HepG2 (cell line): ENCODE measurements around the gene RASSF6. TPM values are rescaled to one million over a fixed set of nuclear protein-coding genes. Genes with fewer than 3 reads are reported as not detected.

Experiments used
- ATAC-seq: fragments of 200-7000 bp; cut with Tn5 transposase; 3 replicates; pipeline ENCODE4 v1.9.1; 2020; ENCODE audit warnings: mild to moderate bottlenecking, moderate library complexity
- BruUV-seq: library from RNA; stranded (reverse); fragments of 400-500 nt; replicated peaks from 2 replicates; lab custom pipeline; 2021; lab: Mats Ljungman, UMichigan
- CTCF ChIA-PET: fragments of 300-600 bp; formaldehyde crosslinking; extraction: SDS; loops from one replicate; lab custom pipeline; 2021; ENCODE audit warnings: low total read pairs, inconsistent platforms, low intra/inter-chr PET ratio; lab: Yijun Ruan, JAX
- POLR2A ChIA-PET: fragments of 350-600 bp; sonication (Branson Sonifier 250); formaldehyde crosslinking; loops from one replicate; lab custom pipeline; 2020; ENCODE audit warnings: antibody characterized with exemption, inconsistent platforms; lab: Yijun Ruan, JAX
- DNase-seq: peaks from one replicate; pipeline ENCODE4 v3.0.0-alpha.2; 2015; ENCODE audit warnings: low spot score
- FAIRE-seq: peaks from 3 replicates; lab custom pipeline; 2011; peaks lifted over from hg19 to GRCh38; lab: Jason Lieb, UNC
- H2AFZ ChIP-seq: one replicate; pipeline ENCODE4 v1.6.1; 2011; ENCODE audit warnings: low read length, inconsistent platforms
- H3K27ac ChIP-seq: fragments of 300-600 bp; 3 replicates; pipeline ENCODE4 v1.8.0; 2011; ENCODE audit warnings: mixed run types, mild to moderate bottlenecking, mixed read lengths, low read length, inconsistent platforms; ENCODE audit not compliant: insufficient read depth; ENCODE audit errors: extremely low read length
- H3K27me3 ChIP-seq, 2 experiments: fragments of 200-600 bp in 1 of 2; 2 replicates in 1 of 2; 3 replicates in 1 of 2; pipeline versions ENCODE4 v1.6.0 to v1.8.0; 2011; ENCODE audit warnings: low read length in 2 of 2, mild to moderate bottlenecking in 2 of 2, moderate library complexity in 2 of 2, inconsistent platforms in 1 of 2; ENCODE audit not compliant: insufficient read depth in 2 of 2, control insufficient read depth in 1 of 2
- H3K36me3 ChIP-seq, 2 experiments: fragments of 200-600 bp in 1 of 2; replicated peaks in 1 of 2; 2 replicates in 1 of 2; 3 replicates in 1 of 2; pipeline versions ENCODE4 v1.5.1 to v1.8.0; 2011; ENCODE audit warnings: low read length in 2 of 2, inconsistent platforms in 1 of 2; ENCODE audit not compliant: insufficient read depth in 2 of 2, control insufficient read depth in 1 of 2
- H3K4me1 ChIP-seq: 2 replicates; pipeline ENCODE4 v1.5.1; 2012; ENCODE audit warnings: low read length, inconsistent platforms; ENCODE audit not compliant: insufficient read depth
- H3K4me2 ChIP-seq: 2 replicates; pipeline ENCODE4 v1.6.0; 2011; ENCODE audit warnings: low read depth, low read length, inconsistent platforms
- H3K4me3 ChIP-seq, 3 experiments: fragments of 200-600 bp in 1 of 3; sonication (generic), shearing (Covaris generic) in 1 of 3; replicated peaks in 1 of 3; 2 replicates each; pipeline ENCODE4 v1.5.1; 2011 to 2016; ENCODE audit warnings: low read length in 3 of 3, inconsistent platforms in 2 of 3, low read depth in 2 of 3, mild to moderate bottlenecking in 2 of 3, control low read depth in 1 of 3, mixed read lengths in 1 of 3; ENCODE audit not compliant: insufficient read depth in 1 of 3
- H3K79me2 ChIP-seq: one replicate; pipeline ENCODE4 v1.6.1; 2011; ENCODE audit warnings: low read length, inconsistent platforms; ENCODE audit not compliant: insufficient read depth
- H3K9ac ChIP-seq: 2 replicates; pipeline ENCODE4 v1.6.0; 2011; ENCODE audit warnings: mild to moderate bottlenecking, low read depth, low read length, inconsistent platforms; ENCODE audit not compliant: insufficient read depth
- H3K9me3 ChIP-seq: 2 replicates; pipeline ENCODE4 v1.5.1; 2012; ENCODE audit warnings: mild to moderate bottlenecking, low read length
- H4K20me1 ChIP-seq: 2 replicates; pipeline ENCODE4 v1.6.0; 2011; ENCODE audit warnings: inconsistent platforms, mild to moderate bottlenecking, low read length, moderate library complexity; ENCODE audit not compliant: insufficient read depth
- E2F5 ChIP-seq: sonication (generic); formaldehyde crosslinking; conservative IDR thresholded peaks from 2 replicates; pipeline ENCODE4 v1.4.0; 2020; ENCODE audit warnings: missing genetic modification reagents
- THAP7 ChIP-seq: sonication (generic); formaldehyde crosslinking; IDR thresholded peaks from 2 replicates; pipeline ENCODE4 v1.8.1; 2023; ENCODE audit warnings: mild to moderate bottlenecking, missing genetic modification reagents
- ZNF451 ChIP-seq: sonication (generic); formaldehyde crosslinking; IDR thresholded peaks from 2 replicates; pipeline ENCODE4 v1.5.0; 2020; ENCODE audit warnings: mild to moderate bottlenecking, missing genetic modification reagents
- ZNF766 ChIP-seq: sonication (generic); formaldehyde crosslinking; IDR thresholded peaks from 2 replicates; pipeline ENCODE4 v1.5.0; 2020; ENCODE audit warnings: missing genetic modification reagents, borderline replicate concordance
- ZNF816 ChIP-seq: sonication (generic); formaldehyde crosslinking; IDR thresholded peaks from 2 replicates; pipeline ENCODE4 v1.8.0; 2022; ENCODE audit warnings: missing genetic modification reagents, mild to moderate bottlenecking, borderline replicate concordance
- ZZZ3 ChIP-seq: sonication (generic); formaldehyde crosslinking; IDR thresholded peaks from 2 replicates; pipeline ENCODE4 v1.4.0; 2020; ENCODE audit warnings: missing genetic modification reagents, mild to moderate bottlenecking, borderline replicate concordance
- WGBS: methylation state at CpG from one replicate; pipeline ENCODE4 v1.1.6; 2017; ENCODE audit warnings: low lambda C conversion rate; 5-methylcytosine and 5-hydroxymethylcytosine counted together
- in situ Hi-C: cut with HindIII; loops from 2 replicates; pipeline ENCODE4 v1.10.0; 2017; ENCODE audit warnings: low pct_unique_long_range_greater_than_20kb; ENCODE audit not compliant: extremely low pct_ligation_motif_present
- intact Hi-C: fragments of 100-400 bp; cut with micrococcal nuclease; formaldehyde crosslinking; loops from one replicate; pipeline ENCODE4 v1.10.0; 2022; ENCODE audit not compliant: unreplicated experiment
- polyA plus RNA-seq, 8 experiments: library from polyadenylated mRNA; depleted of rRNA in 3 of 8; stranded (reverse) in 7 of 8; unstranded in 1 of 8; fragments of >200 nt; fragmentation: Illumina TruSeq in 4 of 8; extraction: Trizol in 4 of 8; gene quantifications; 2 replicates each; pipeline versions ENCODE4 v1.2.1 to v1.2.3, GENCODE V29; 2011 to 2016; ENCODE audit warnings: low read depth in 4 of 8, missing spikeins in 1 of 8, mixed read lengths in 1 of 8; ENCODE audit not compliant: insufficient read depth in 1 of 8
- total RNA-seq, 5 experiments: library from RNA; depleted of rRNA; stranded (reverse); fragments of >200 nt; fragmentation: Illumina TruSeq; extraction: Trizol; gene quantifications; 2 replicates each; pipeline ENCODE4 v1.2.3, GENCODE V29; 2016; ENCODE audit warnings: low read depth in 1 of 5

Gene RASSF6
- total and polyA plus RNA-seq, 2 of the 13 experiments (the other 11 are each of a cell fraction or from before 2014, with no cell fraction given), result 0.03 to 0.11 TPM

GRCh38 chr4:73589887-73590801 lies 30.1 kb downstream of the RASSF6 start:
- no peaks in the 10 kb centered on the region for H3K36me3 ChIP-seq
- no peak for DNase-seq
- no peak overlapping the region for H3K4me3 ChIP-seq
- 66% methylated on average over 5 of the region's 5 CpGs for WGBS
- no peak overlapping the region for H3K27ac ChIP-seq
- no peak overlapping the region for H2AFZ ChIP-seq
- H3K4me1 ChIP-seq, result peaks cover 14% of the 10 kb centered on the region
- H3K27me3 ChIP-seq, result no peaks in the 10 kb centered on the region
- CTCF ChIA-PET, result interaction anchor here (1.3 kb wide), 1 partner anchor 63 kb away, joined by 3 read pairs; no protein-coding TSS in a partner anchor
- peak; percentile 8 for FAIRE-seq
- no peak for TF ChIP-seq ZZZ3 (CRISPR knock-in tag)
- no peak for TF ChIP-seq E2F5 (CRISPR knock-in tag)
- no peak for TF ChIP-seq ZNF766
- TF ChIP-seq ZNF816 (CRISPR knock-in tag), result no peak
- no peak for TF ChIP-seq THAP7 (CRISPR knock-in tag)
- TF ChIP-seq ZNF451, result no peak
- TF ChIP-seq, all 625 proteins: peak for 0
- H3K9me3 ChIP-seq, result no peaks in the 10 kb centered on the region
- POLR2A ChIA-PET, result no interaction called here
- no peak overlapping the region for H3K9ac ChIP-seq
- intact Hi-C loops (no loop called here), in situ Hi-C loops (loop anchor here (5.0 to 25.0 kb wide), 2 partner anchors 67 to 253 kb away; no protein-coding TSS in a partner anchor)
- H4K20me1 ChIP-seq, result no peaks in the 10 kb centered on the region
- no peak for ATAC-seq
- H3K79me2 ChIP-seq, result no peaks in the 10 kb centered on the region
- no TSS peak for BruUV-seq
- no peak overlapping the region for H3K4me2 ChIP-seq
